GM19468 (cell line): ENCODE results near the gene ACP7.

Experiments used
- ATAC-seq: cut with Tn5 transposase; IDR thresholded peaks from one replicate; pipeline ENCODE4 v1.9.1; 2021; ENCODE audit warnings: mild to moderate bottlenecking, moderate library complexity, moderate number of reproducible peaks; ENCODE audit not compliant: unreplicated experiment; ENCODE audit errors: extremely low read depth

The ACP7 gene

GRCh38 chr19:39146091-39146490 lies 61.9 kb downstream of the ACP7 start:
- ATAC-seq: no peak

GRCh38 chr19:39146686-39147450 lies 62.7 kb downstream of the ACP7 start:
- no peak for ATAC-seq

GRCh38 chr19:39147480-39147879 lies 63.3 kb downstream of the ACP7 start:
- ATAC-seq: no peak

GRCh38 chr19:39148939-39149529 lies 64.9 kb downstream of the ACP7 start:
- no peak for ATAC-seq

- ATAC-seq: no peak
These were observed 66.1 kb downstream of the ACP7 start for GRCh38 chr19:39150235-39150634.

- ATAC-seq: no peak
These were observed 66.8 kb downstream of the ACP7 start for GRCh38 chr19:39150807-39151600.

- no peak for ATAC-seq
These were observed 67.9 kb downstream of the ACP7 start for GRCh38 chr19:39152066-39152465.

- ATAC-seq: no peak
These were observed 70.0 kb downstream of the ACP7 start for GRCh38 chr19:39154100-39154628.

GRCh38 chr19:39154629-39155100 lies 70.5 kb downstream of the ACP7 start:
- no peak for ATAC-seq

- ATAC-seq: no peak
These were observed 71.0 kb downstream of the ACP7 start for GRCh38 chr19:39155114-39155700.

GRCh38 chr19:39155741-39156140 lies 71.6 kb downstream of the ACP7 start:
- ATAC-seq: no peak

GRCh38 chr19:39156326-39157230 lies 72.4 kb downstream of the ACP7 start:
- ATAC-seq: no peak

- no peak for ATAC-seq
These were observed 73.3 kb downstream of the ACP7 start for GRCh38 chr19:39157275-39157996.

- ATAC-seq: no peak
These were observed 73.8 kb downstream of the ACP7 start for GRCh38 chr19:39157997-39158389.

- ATAC-seq: no peak
These were observed 74.6 kb downstream of the ACP7 start for GRCh38 chr19:39158646-39159260.

- ATAC-seq: no peak
These were observed 76.3 kb downstream of the ACP7 start for GRCh38 chr19:39160523-39160861.
